Mucosa of descending colon (tissue), 3 donors: ENCODE data around the gene FYN. TPM values are rescaled to one million over a fixed set of nuclear protein-coding genes. Genes with fewer than 3 reads are reported as not detected.

Experiments used
- ATAC-seq: fragments of 200-7000 bp; cut with Tn5 transposase; one replicate; pipeline ENCODE4 v1.9.1; 2020; ENCODE audit warnings: mild to moderate bottlenecking, moderate library complexity
- DNase-seq, 3 donors: peaks; one replicate each; pipeline ENCODE4 v3.0.0-alpha.2; 2020
- H3K36me3 ChIP-seq: fragments of 200-600 bp; one replicate; pipeline ENCODE4 v1.8.0; 2021; ENCODE audit warnings: low read depth, mild to moderate bottlenecking
- H3K4me1 ChIP-seq: fragments of 200-600 bp; one replicate; pipeline ENCODE4 v1.8.0; 2021; ENCODE audit warnings: low read depth, mild to moderate bottlenecking
- H3K4me3 ChIP-seq: fragments of 200-600 bp; one replicate; pipeline ENCODE4 v1.8.0; 2021; ENCODE audit warnings: mild to moderate bottlenecking
- H3K9me3 ChIP-seq: fragments of 200-600 bp; one replicate; pipeline ENCODE4 v1.8.0; 2021; ENCODE audit warnings: mild to moderate bottlenecking
- intact Hi-C, 2 donors: fragments of 100-400 bp; cut with DNase I in 1 of 2; cut with micrococcal nuclease in 1 of 2; formaldehyde crosslinking; loops; one replicate each; pipeline versions ENCODE4 v1.11.0 to v1.11.1; 2022; cut with DNase I, micrococcal nuclease
- total RNA-seq, 3 donors: library from RNA; stranded (reverse); fragmentation: NEBNext Ultra II Directional in 2 of 3; extraction: Animal tissue kit (Norgen Biotek cat#: 25700) in 2 of 3; gene quantifications; one replicate each; pipeline versions ENCODE4 v1.2.1 to v1.2.4, GENCODE V29; 2021 to 2023
- TF ChIP-seq, protein P1 (sequence below): fragments of 200-600 bp; IDR thresholded peaks from one replicate; pipeline ENCODE4 v1.8.0; 2022; ENCODE audit warnings: antibody characterized with exemption, mild to moderate bottlenecking
- donor health status: DM: no; HTN: no; CAD: no; lungs with moderate emphysema.
- donor health status: DM: no; HTN: no; CAD: no.
- donor health status: DM: no; HTN: yes; CAD: no.

FYN gene
- total RNA-seq, 3 donors from 2014 or later = 15.0 to 63.0 (median 24.8) TPM

GRCh38 chr6:111813677-111814310 is 59.5 kb downstream of the FYN start:
- ATAC-seq (peak; percentile 25), DNase-seq (no peak)
- H3K36me3 ChIP-seq = no peaks in the 10 kb centered on the region
- TF ChIP-seq, protein P1, sequence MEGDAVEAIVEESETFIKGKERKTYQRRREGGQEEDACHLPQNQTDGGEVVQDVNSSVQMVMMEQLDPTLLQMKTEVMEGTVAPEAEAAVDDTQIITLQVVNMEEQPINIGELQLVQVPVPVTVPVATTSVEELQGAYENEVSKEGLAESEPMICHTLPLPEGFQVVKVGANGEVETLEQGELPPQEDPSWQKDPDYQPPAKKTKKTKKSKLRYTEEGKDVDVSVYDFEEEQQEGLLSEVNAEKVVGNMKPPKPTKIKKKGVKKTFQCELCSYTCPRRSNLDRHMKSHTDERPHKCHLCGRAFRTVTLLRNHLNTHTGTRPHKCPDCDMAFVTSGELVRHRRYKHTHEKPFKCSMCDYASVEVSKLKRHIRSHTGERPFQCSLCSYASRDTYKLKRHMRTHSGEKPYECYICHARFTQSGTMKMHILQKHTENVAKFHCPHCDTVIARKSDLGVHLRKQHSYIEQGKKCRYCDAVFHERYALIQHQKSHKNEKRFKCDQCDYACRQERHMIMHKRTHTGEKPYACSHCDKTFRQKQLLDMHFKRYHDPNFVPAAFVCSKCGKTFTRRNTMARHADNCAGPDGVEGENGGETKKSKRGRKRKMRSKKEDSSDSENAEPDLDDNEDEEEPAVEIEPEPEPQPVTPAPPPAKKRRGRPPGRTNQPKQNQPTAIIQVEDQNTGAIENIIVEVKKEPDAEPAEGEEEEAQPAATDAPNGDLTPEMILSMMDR = no peak
- no peaks in the 10 kb centered on the region for H3K4me1 ChIP-seq
- H3K4me3 ChIP-seq = no peak overlapping the region
- H3K9me3 ChIP-seq = no peaks in the 10 kb centered on the region
- intact Hi-C loops = no loop called here

GRCh38 chr6:111813237-111813636 is 60.0 kb downstream of the FYN start:
- ATAC-seq (no peak), DNase-seq (no peak)
- H3K9me3 ChIP-seq = no peaks in the 10 kb centered on the region
- intact Hi-C loops = no loop called here
- H3K4me1 ChIP-seq = no peaks in the 10 kb centered on the region
- H3K36me3 ChIP-seq = no peaks in the 10 kb centered on the region
- TF ChIP-seq, protein P1 = no peak
- no peak overlapping the region for H3K4me3 ChIP-seq

- Histone ChIP-seq H3K4me3 (no peak overlapping the region), H3K9me3 (no peaks in the 10 kb centered on the region), H3K4me1 (no peaks in the 10 kb centered on the region), H3K36me3 (no peaks in the 10 kb centered on the region)
- peak; percentile 34 for ATAC-seq
- TF ChIP-seq, protein P1 = no peak
- intact Hi-C loops = no loop called here
- DNase-seq = no peak
Measured at GRCh38 chr6:111812060-111813038, 60.9 kb downstream of the FYN start.

- no peak for DNase-seq
- TF ChIP-seq, protein P1 = no peak
- no peaks in the 10 kb centered on the region for H3K9me3 ChIP-seq
- intact Hi-C loops = no loop called here
- no peak for ATAC-seq
- H3K4me3 ChIP-seq = no peak overlapping the region
- H3K4me1 ChIP-seq = no peaks in the 10 kb centered on the region
- H3K36me3 ChIP-seq = no peaks in the 10 kb centered on the region
Measured at GRCh38 chr6:111810294-111811131, 62.7 kb downstream of the FYN start.

GRCh38 chr6:111809766-111810165 is 63.5 kb downstream of the FYN start:
- Histone ChIP-seq H3K4me3 (no peak overlapping the region), H3K4me1 (peaks cover 2% of the 10 kb centered on the region), H3K9me3 (no peaks in the 10 kb centered on the region), H3K36me3 (no peaks in the 10 kb centered on the region)
- TF ChIP-seq, protein P1 = no peak
- intact Hi-C loops = no loop called here
- DNase-seq (no peak), ATAC-seq (no peak)
